Left renal cortex interstitium (tissue), 4 donors: ENCODE measurements around the gene VPS26B. TPM values are rescaled to one million over a fixed set of nuclear protein-coding genes. Genes with fewer than 3 reads are reported as not detected.
"Not testable (repeated sequence)": the region's sequence is repeated elsewhere in the genome, so short reads cannot be mapped to it uniquely, and the experiment has no call there.

Experiments used
- DNase-seq, 4 donors: peaks; one replicate each; pipeline ENCODE4 v3.0.0-alpha.2; 2013; ENCODE audit warnings: low read depth in 4 of 4, low spot score in 2 of 4, missing footprints in 1 of 4
- polyA plus RNA-seq, 4 donors: library from polyadenylated mRNA; unstranded; fragments of 120-200 nt; gene quantifications; one replicate each; pipeline ENCODE4 v1.2.1, GENCODE V29; 2013; ENCODE audit not compliant: insufficient read length in 4 of 4

Gene VPS26B
- polyA plus RNA-seq, 4 donors: 45.3 to 66.2 (median 55.2) TPM

DNA sequence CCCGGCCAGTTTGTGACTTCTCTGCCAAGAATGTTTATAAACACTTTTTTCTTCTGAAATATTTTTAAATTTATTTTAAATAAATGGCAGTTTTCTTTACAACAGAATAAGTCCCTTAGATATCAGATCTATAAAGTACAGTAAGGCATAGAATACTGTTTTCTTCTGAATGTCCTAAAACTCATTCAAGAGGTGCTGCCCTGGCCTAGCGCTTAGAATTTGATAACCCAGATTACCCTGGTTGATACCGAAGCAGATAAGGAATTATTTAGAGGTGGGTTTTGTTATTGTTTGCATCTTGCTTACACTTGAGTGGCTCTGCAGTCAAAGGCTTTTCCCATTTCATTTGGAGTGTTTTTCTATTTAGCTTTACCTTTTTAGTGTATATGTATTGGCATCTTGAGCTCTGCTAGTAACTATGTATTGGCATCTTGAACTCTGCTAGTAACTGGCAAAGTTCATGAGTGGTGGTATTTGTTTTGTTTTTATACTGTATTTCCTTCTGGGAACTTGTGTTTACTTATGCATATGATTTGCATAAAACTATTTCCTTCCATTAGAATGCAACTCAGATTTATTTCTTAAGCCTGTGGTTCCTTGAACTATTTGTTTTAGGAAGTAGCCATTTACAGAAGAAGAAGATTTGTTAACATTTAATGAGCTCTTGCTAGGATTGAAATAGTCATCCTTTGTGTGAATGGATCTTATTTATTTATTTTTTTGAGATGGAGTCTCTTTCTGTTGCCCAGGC lies 30.1 kb downstream of the VPS26B start:
- no peak for DNase-seq

GRCh38 chr11:134255184-134255561 lies 30.7 kb downstream of the VPS26B start:
- not testable (repeated sequence) for DNase-seq

DNA sequence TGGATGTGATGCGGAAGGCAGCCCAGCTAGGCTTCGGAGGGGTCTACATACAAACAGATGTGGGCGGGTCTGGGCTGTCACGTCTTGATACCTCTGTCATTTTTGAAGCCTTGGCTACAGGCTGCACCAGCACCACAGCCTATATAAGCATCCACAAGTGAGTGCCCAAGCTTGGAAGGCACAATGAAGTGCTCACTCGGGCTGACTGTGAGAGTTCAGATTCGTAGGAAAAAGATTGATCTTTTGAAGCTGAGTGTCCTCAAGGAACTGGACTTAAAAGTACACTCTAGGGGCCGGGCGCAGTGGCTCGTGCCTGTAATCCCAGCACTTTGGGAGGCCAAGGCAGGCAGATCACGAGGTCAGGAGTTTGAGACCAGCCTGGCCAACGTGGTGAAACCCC lies 32.6 kb downstream of the VPS26B start:
- no peak for DNase-seq

DNA sequence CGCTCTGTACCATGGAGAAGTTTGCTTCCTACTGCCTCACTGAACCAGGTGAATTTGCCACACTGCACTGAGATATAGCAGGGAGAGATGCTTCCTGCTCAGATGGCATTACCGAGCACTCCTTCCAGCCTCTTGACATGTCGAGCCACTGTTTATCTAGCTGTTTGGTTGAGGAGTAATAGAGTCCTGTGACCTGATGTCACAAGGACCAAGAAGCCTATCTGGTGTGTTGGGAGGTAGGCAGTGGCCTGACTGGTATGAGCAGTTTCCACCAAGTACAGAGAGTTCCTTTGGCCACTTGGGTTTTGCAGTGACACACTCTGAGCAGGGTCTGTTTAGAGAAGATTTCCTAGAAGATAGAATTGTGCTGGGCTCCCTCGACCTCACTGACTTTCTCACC lies 34.1 kb downstream of the VPS26B start:
- no peak for DNase-seq

- DNase-seq: no peak
Measured at GRCh38 chr11:134260503-134260902, 36.0 kb downstream of the VPS26B start.

DNA sequence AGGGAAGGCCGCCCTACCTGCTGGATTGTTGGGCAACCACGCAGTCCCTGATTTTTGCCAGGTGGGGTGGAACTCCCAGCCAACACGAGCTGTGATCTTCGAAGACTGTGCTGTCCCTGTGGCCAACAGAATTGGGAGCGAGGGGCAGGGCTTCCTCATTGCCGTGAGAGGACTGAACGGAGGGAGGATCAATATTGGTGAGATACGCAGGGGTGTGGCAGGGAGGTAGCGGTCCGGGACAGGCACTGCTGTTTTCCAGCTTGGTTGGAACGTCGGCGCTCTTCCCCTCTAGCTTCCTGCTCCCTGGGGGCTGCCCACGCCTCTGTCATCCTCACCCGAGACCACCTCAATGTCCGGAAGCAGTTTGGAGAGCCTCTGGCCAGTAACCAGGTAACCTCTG lies 36.5 kb downstream of the VPS26B start:
- no peak for DNase-seq

- DNase-seq: no peak
Measured at GRCh38 chr11:134261626-134262488, 37.4 kb downstream of the VPS26B start.

- DNase-seq: no peak
Measured at GRCh38 chr11:134264966-134265764, 40.7 kb downstream of the VPS26B start.

- DNase-seq: no peak
Measured at GRCh38 chr11:134266440-134266839, 42.0 kb downstream of the VPS26B start.

- DNase-seq: no peak
Measured at GRCh38 chr11:134266841-134267251, 42.4 kb downstream of the VPS26B start.

DNA sequence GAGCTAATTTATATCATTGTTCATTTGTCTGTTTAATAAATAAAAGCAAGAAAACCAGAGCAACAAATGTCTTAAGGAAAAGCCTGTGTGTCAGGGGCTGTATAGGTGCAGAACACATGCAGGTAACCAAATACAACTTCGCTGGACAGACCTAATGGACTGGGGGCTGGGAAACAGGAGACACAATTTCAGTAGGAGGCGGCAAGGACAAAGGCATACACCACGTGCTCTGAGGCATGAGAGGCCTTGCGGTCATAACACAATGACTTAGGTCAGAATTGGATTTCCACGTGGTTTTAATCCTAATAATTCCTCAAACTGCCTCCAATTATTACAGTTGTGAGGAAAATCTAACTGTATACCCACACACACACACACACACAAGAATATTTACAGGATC lies 43.0 kb downstream of the VPS26B start:
- DNase-seq: no peak

DNA sequence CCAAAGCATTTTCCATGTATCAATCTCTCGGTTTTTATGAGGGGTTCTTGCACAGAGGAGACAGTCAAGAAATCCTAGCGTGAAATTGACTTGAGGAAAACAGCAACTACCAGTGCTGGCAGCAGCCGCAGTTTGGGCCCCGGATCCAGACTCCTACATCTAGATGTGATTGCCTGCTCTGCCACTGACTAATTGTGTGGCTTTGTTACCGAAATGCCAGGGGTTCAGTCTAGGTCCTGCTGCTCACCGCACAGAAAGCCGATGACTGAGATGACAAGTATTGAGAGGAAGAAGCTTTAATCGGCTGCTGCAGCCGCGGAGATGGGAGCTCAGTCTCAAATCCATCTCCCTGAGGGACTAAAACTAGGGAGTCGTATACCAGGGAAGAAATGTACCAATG lies 43.5 kb downstream of the VPS26B start:
- no peak for DNase-seq

DNA sequence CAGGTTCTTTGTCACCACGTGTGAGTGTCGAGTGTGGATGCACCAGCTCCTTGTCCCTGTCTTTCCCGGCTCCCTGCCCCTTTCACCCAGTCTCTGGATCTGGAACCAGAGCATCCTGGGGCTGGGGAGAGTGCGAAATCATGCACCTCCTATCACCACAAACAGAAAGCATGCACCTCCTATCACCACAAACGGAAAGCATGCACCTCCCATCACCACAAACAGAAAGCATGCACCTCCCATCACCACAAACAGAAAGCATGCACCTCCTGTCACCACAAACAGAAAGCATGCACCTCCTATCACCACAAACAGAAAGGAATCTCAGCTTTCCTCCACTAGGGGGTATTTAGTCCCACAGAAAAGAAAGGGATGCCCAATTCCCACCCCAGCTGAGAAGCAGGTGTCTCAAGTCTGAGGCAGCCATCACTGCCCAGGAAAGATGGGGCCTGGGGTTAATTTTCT lies 45.8 kb downstream of the VPS26B start:
- DNase-seq: no peak

DNA sequence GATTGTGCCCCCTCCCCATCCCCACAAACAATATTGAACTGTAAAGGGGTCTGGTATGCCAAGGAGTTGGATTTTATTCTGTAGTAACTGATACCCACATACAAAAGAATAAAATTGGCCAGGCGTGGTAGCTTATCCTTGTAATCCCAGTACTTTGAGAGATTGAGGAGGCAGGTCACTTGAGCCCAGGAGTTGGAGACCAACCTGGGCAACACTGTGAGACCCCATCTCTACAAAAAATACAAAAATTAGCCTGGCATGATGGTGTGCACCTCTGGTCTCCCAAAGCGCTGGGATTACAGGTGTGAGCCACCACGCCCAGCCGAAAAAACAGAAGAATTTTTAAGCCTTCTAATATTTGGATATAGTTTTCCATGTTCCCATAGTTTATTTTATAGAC lies 47.5 kb downstream of the VPS26B start:
- DNase-seq: no peak

DNA sequence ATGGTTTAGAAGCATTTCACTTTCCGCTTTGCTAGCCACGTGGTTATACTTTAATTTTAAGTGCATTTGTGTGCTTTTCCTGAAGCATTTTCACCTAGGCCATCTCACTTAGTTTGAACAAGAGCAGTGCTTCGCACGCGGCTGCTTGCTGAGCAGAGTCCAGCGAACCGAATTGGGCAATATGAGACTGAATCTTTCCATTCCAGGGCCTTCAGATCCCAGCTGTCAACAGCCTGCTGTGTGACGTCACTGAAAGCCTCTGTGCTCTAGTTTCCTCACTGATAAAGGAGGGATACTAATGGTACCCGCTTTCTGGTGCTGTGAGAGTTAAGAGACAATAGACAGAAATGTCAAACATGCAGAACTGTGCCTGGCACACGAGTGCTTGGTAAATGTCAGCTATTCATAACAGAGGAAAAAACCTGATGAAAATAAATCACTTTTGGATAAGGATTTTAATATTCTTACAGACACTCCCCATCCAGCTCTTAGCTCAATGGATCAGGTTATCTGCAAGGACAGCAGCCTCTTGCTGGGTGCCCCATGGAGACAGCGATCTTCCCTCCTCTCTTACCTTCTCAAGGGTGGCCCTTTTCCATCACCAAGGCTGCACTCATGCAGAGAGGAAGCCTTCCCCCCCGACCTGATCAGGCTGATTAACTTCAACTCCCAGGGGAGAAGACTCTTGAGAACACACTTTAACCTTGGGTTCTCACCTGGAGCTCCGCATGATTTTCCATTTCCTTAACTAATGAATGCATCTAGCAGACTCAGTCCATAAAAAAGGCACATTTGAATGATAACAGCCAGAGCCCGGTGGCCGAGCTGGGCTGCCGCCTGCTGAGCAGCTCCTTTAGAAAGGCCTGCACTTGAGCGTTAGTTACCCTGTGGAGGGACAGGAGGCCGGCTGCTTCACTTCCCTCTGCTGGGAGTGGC lies 48.2 kb downstream of the VPS26B start:
- DNase-seq: no peak

DNA sequence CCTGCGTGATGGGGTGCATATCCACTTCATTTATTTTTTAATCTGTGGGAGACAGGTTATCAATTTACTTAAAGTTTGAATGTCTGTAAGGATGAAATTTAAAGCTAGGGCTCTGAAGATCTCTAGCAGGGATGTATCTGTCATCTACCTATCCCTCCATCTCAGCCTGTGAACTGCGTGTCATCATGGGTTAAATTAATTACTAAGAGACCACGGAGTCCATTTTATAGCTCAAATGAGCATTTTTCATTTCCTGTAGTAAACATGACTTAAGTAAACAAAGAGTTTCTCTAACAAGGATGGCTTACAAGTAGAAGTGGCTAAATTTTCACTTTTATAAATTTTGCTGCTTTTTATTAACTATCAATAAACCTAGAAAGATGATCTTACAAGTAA lies 48.8 kb downstream of the VPS26B start:
- no peak for DNase-seq

- DNase-seq: no peak
Measured at GRCh38 chr11:134275188-134275533, 50.7 kb downstream of the VPS26B start.

DNA sequence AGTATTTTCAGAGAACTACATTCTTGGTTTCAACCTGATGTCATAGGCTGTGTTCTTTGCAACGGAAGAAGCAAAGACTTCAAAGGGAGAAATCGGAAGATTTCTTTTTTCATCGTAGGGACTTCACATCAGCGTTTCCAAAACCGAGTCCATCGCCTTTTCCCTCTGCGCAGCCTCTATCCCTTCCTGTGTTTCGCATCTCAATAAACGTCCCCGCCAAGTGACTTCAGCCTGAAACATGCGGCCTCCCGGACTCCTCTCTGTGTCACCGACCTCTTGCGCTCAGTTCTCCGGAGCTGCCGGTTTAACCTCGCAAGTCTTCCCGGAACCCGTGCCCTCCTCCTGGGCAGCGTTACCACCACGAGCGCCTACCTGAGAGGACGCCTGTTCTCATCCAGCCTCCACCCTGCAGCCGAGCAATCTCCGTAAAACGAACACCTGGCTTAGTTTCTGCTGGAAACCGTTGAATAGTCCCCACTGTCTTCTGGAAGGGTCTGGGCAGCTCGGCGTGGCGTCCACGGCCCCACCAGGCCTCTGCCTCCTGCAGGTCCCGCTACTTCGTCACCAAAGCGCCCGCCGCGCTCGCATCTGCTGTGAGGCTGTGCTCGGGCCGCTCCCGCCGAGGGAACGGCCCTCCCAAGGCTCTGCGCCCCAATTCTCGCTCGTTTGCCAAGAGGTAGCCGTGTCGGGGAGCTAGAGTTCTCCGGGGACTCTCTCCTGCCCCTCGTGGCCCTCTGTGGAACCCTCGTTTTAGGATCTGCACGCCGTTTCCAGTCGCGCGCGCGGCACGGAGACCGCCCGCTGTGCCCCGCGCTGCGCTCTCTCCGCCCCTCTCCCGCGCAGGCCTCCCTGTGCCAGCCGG lies 51.3 kb downstream of the VPS26B start, which contains the start of gene GLB1L3:
Gene GLB1L3 (plus strand): TSS at position 846 of the 862 bp plus-strand sequence. CDS start 362 bp downstream, outside the sequence.
- peak in 1 of 4 donors; percentile 60 for DNase-seq
